Right lobe of liver (tissue), 6 donors: ENCODE results near the gene EPS15. TPM values are rescaled to one million over a fixed set of nuclear protein-coding genes. Genes with fewer than 3 reads are reported as not detected.

Source experiments
- ATAC-seq, 4 donors: fragments of 200-7000 bp; cut with Tn5 transposase; one replicate each; pipeline ENCODE4 v1.9.1; 2020; ENCODE audit warnings: mild to moderate bottlenecking in 4 of 4, moderate library complexity in 4 of 4
- DNase-seq, 3 donors: peaks; one replicate each; pipeline ENCODE4 v3.0.0-alpha.2; 2020
- H3K27ac ChIP-seq, 3 donors: fragments of 200-600 bp; one replicate each; pipeline ENCODE4 v1.8.0; 2022
- H3K27me3 ChIP-seq, 2 donors: fragments of 200-600 bp; one replicate each; pipeline ENCODE4 v1.8.0; 2022
- H3K36me3 ChIP-seq, 4 donors: fragments of 200-600 bp; sonication (generic) in 1 of 4; one replicate each; pipeline versions ENCODE4 v1.5.1 to v1.8.0; 2017 to 2022; ENCODE audit warnings: control low read depth in 1 of 4
- H3K4me1 ChIP-seq, 4 donors: fragments of 200-600 bp; sonication (generic) in 1 of 4; one replicate each; pipeline versions ENCODE4 v1.5.1 to v1.8.0; 2017 to 2022; ENCODE audit warnings: control low read depth in 1 of 4
- H3K4me3 ChIP-seq, 3 donors: fragments of 200-600 bp; one replicate each; pipeline ENCODE4 v1.8.0; 2022
- H3K9me3 ChIP-seq, 4 donors: fragments of 200-600 bp; sonication (generic) in 1 of 4; one replicate each; pipeline versions ENCODE4 v1.5.1 to v1.8.0; 2017 to 2022; ENCODE audit warnings: control low read depth in 1 of 4
- CTCF ChIP-seq, 4 donors: fragments of 200-600 bp in 3 of 4; fragments of 450-650 bp in 1 of 4; IDR thresholded peaks; one replicate each; pipeline versions ENCODE4 v1.5.1 to v1.8.0; 2016 to 2022; ENCODE audit warnings: antibody characterized with exemption in 4 of 4, mild to moderate bottlenecking in 2 of 4
- POLR2A ChIP-seq: fragments of 450-650 bp; IDR thresholded peaks from one replicate; pipeline ENCODE4 v1.6.1; 2017; ENCODE audit warnings: antibody characterized with exemption, mild to moderate bottlenecking
- WGBS: methylation state at CpG from one replicate; pipeline ENCODE4 v1.1.6; 2018; ENCODE audit warnings: low coverage, low lambda C conversion rate; ENCODE audit not compliant: insufficient coverage; ENCODE audit errors: missing lambda C conversion rate; 5-methylcytosine and 5-hydroxymethylcytosine counted together
- intact Hi-C, 2 donors: fragments of 100-400 bp; cut with DNase I; formaldehyde crosslinking; loops; one replicate each; pipeline versions ENCODE4 v1.11.2 to v1.14.1; 2022
- small RNA-seq, 2 experiments: library from RNA; depleted of rRNA; stranded (forward); fragments of <200 nt; gene quantifications; one replicate each; pipeline ENCODE3, GENCODE V24; 2016
- total RNA-seq, 6 experiments: library from RNA; depleted of rRNA in 2 of 6; stranded (reverse); fragments of >200 nt in 2 of 6; fragmentation: NEBNext Ultra II Directional in 3 of 6; extraction: Animal tissue kit (Norgen Biotek cat#: 25700) in 3 of 6; gene quantifications; one replicate each; pipeline versions ENCODE4 v1.1.0 to v1.2.4, GENCODE V29; 2016 to 2023
- donor health status: DM: no; HTN: yes; CAD: no.
- donor health status: DM: no; HTN: no; CAD: no.
- donor health status: DM: no; HTN: no; CAD: no.
- donor health status: DM: no; HTN: yes; CAD: no.
- donor health status: DM: no; HTN: yes; CAD: no.

The EPS15 gene
- total RNA-seq, 6 experiments from 2014 or later, result 23.2 to 30.9 (median 28.6) TPM

GRCh38 chr1:51306950-51307349 lies 212.1 kb downstream of the EPS15 start:
- ATAC-seq (no peak), DNase-seq (no peak)
- H3K4me1 ChIP-seq, result peaks cover 0 to 14% (median 4%) of the 10 kb centered on the region in 4 donors
- intact Hi-C loops, result no loop called here
- H3K4me3 ChIP-seq, result no peak overlapping the region
- no peaks in the 10 kb centered on the region for H3K36me3 ChIP-seq
- H3K27me3 ChIP-seq, result no peaks in the 10 kb centered on the region
- no peaks in the 10 kb centered on the region for H3K9me3 ChIP-seq
- WGBS, result 94% methylated on average over 4 of the region's 5 CpGs
- TF ChIP-seq CTCF (IDR thresholded peaks at IDR 0.05) (no peak), POLR2A (no peak)
- H3K27ac ChIP-seq, result no peak overlapping the region

GRCh38 chr1:51305371-51305823 lies 213.7 kb downstream of the EPS15 start:
- Histone ChIP-seq H3K36me3 (no peaks in the 10 kb centered on the region), H3K27me3 (no peaks in the 10 kb centered on the region), H3K27ac (peak overlapping the region in 1 of 3 donors; percentile 32), H3K9me3 (no peaks in the 10 kb centered on the region), H3K4me3 (no peak overlapping the region), H3K4me1 (peaks cover 0 to 14% (median 4%) of the 10 kb centered on the region in 4 donors)
- DNase-seq, result peak in 1 of 3 donors; percentile 56
- 43% methylated on average over 1 of the region's 4 CpGs for WGBS
- no peak for TF ChIP-seq POLR2A
- TF ChIP-seq CTCF (IDR thresholded peaks at IDR 0.05), result no peak
- ATAC-seq, result peak; percentile 76 to 87 (median 85)
- intact Hi-C loops, result no loop called here

DNA sequence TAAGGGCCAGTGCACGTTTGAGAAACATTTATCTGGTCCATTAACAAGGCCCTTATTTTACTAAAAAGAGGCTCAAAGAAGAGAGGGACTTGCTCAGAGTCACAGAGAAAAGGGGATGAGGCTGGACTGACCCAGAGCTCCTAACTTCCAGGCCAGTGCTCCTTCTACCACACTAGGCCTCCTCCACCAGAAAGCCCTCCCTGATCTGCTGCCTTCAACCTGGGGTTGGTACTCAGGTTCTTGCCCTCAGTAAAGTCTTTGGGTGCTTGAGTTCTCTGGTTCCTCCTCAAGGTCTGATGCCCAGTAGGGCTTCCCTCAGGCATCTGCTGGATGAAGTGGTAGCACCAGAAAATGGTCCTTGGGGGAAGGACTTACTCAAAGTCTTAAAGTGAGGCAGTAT lies 214.7 kb downstream of the EPS15 start:
- Histone ChIP-seq H3K27ac (no peak overlapping the region), H3K4me1 (peaks cover 0 to 14% (median 4%) of the 10 kb centered on the region in 4 donors), H3K9me3 (no peaks in the 10 kb centered on the region), H3K4me3 (no peak overlapping the region), H3K36me3 (no peaks in the 10 kb centered on the region), H3K27me3 (no peaks in the 10 kb centered on the region)
- intact Hi-C loops, result no loop called here
- no peak for TF ChIP-seq CTCF (IDR thresholded peaks at IDR 0.05)
- no peak for TF ChIP-seq POLR2A
- WGBS, result 28% methylated on average over 1 of the region's 1 CpG
- DNase-seq (no peak), ATAC-seq (no peak)

Small RNA genes lying within 50 kb of the gene (small RNA-seq; reads per million reads assigned to genes)
- 0 reads per million in 2 experiments for gene RNU6-1281P
- 0 reads per million in 2 experiments for gene RNU6-877P

Other genes with a start within 250 kb of the EPS15 start
- 1 to 10 TPM in 5 of 6 experiments, under 1 TPM in 1; 0.34 to 8.5 (median 3.4) TPM for gene TTC39A, start 188.7 kb downstream of the EPS15 start, total RNA-seq
- 10 to 100 TPM; 51.7 to 90.5 (median 71.7) TPM for gene OSBPL9, start 97.8 kb upstream of the EPS15 start, total RNA-seq